ENCODE data around the gene TAF11L11. TPM values are rescaled to one million over a fixed set of nuclear protein-coding genes. Genes with fewer than 3 reads are reported as not detected.
"Not testable (repeated sequence)": the region's sequence is repeated elsewhere in the genome, so short reads cannot be mapped to it uniquely, and the experiment has no call there.

Gene TAF11L11
- total and polyA plus RNA-seq, 10 donors, result not detected

GRCh38 chr5:17614872-17615605 lies 11.1 kb downstream of the TAF11L11 start:
- Histone ChIP-seq H3K4me1 (no peaks in the 10 kb centered on the region), H3K9me3 (no peaks in the 10 kb centered on the region), H3K36me3 (no peaks in the 10 kb centered on the region), H3K4me3 (no peak overlapping the region), H3K27ac (no peak overlapping the region), H3K27me3 (replicated peaks in 1 of 7) (no peaks in the 10 kb centered on the region)
- TF ChIP-seq CTCF (IDR thresholded peaks at IDR 0.05 in 8 of 11, conservative IDR thresholded peaks at IDR 0.05 in 3 of 11), result no peak
- TF ChIP-seq POLR2AphosphoS5 (IDR thresholded peaks at IDR 0.05), result no peak
- no peak for TF ChIP-seq POLR2A (IDR thresholded peaks at IDR 0.05)
- intact Hi-C loops (cut with DNase I; ENCODE audit: low total_unique reads), result no loop called here
- 78 to 97% (median 92%) methylated on average over 4 to 17 of the region's 17 CpGs for WGBS, 5 donors
- DNase-seq, result no peak

GRCh38 chr5:17619354-17619753 lies 15.4 kb downstream of the TAF11L11 start:
- intact Hi-C loops (cut with DNase I; ENCODE audit: low total_unique reads), result no loop called here
- peaks cover 0 to 8% (median 0%) of the 10 kb centered on the region in 8 donors for H3K9me3 ChIP-seq
- H3K4me3 ChIP-seq, result no peak overlapping the region
- TF ChIP-seq POLR2AphosphoS5 (IDR thresholded peaks at IDR 0.05), result no peak
- no peak for TF ChIP-seq POLR2A (IDR thresholded peaks at IDR 0.05)
- TF ChIP-seq CTCF (IDR thresholded peaks at IDR 0.05 in 8 of 11, conservative IDR thresholded peaks at IDR 0.05 in 3 of 11), result no peak
- 87 to 93% (median 89%) methylated on average over 3 of the region's 3 CpGs for WGBS, 5 donors
- no peaks in the 10 kb centered on the region for H3K27me3 ChIP-seq (replicated peaks in 1 of 7)
- no peaks in the 10 kb centered on the region for H3K4me1 ChIP-seq
- no peak for DNase-seq
- no peaks in the 10 kb centered on the region for H3K36me3 ChIP-seq
- H3K27ac ChIP-seq, result no peak overlapping the region

DNA sequence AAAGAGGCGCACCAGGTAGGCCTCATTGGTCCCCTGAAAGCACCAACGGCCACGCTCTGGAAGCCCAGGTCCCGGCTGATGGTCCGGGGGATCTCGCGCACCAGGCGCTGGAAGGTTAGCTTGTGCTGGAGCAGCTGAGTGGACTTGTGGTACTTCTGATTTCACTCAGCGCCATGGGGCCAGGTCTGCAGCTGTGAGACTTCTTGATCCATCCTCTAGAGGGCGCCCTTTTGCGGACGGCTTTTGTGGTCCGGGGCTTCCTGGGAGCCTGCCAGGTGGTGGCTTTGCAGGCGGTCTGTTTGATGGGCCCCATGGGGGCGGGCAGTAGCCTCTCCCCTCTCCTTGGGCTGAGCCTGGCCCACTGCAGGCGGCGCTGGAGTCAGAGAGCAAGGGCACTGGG lies 16.6 kb downstream of the TAF11L11 start:
- H3K27ac ChIP-seq, result no peak overlapping the region
- H3K4me3 ChIP-seq, result no peak overlapping the region
- no peaks in the 10 kb centered on the region for H3K36me3 ChIP-seq
- no peaks in the 10 kb centered on the region for H3K27me3 ChIP-seq (replicated peaks in 1 of 7)
- peaks cover 0 to 8% (median 0%) of the 10 kb centered on the region in 8 donors for H3K9me3 ChIP-seq
- intact Hi-C loops (cut with DNase I; ENCODE audit: low total_unique reads), result no loop called here
- no peak for DNase-seq
- WGBS, 5 donors, result 77 to 94% (median 89%) methylated on average over 10 to 17 of the region's 17 CpGs
- H3K4me1 ChIP-seq, result no peaks in the 10 kb centered on the region
- TF ChIP-seq POLR2A (IDR thresholded peaks at IDR 0.05), result no peak

DNA sequence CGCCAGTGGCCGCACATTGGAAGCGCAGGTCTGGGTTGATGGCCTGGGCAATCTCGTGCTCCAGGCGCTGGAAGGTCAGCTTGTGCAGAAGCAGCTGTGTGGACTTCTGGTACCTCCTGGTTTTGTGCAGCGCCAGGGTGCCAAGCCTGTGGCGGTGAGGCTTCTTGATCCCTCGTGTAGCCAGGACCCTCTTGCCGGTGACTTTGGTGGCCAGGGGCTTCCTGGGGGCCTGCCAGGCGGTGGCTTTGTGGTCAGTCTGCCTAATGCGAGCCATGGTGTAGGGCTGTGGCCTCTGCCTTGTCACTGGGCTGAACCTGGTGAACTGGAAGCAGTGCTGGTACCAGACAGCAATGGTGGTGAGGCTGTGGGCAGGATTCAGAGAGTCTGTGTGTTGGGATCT lies 21.7 kb downstream of the TAF11L11 start:
- H3K36me3 ChIP-seq, result no peaks in the 10 kb centered on the region
- intact Hi-C loops (cut with DNase I; ENCODE audit: low total_unique reads), result no loop called here
- no peak overlapping the region for H3K27ac ChIP-seq
- H3K4me3 ChIP-seq, result no peak overlapping the region
- H3K4me1 ChIP-seq, result no peaks in the 10 kb centered on the region
- no peak for DNase-seq
- no peaks in the 10 kb centered on the region for H3K27me3 ChIP-seq (replicated peaks in 1 of 7)
- no peak for TF ChIP-seq POLR2AphosphoS5 (IDR thresholded peaks at IDR 0.05)
- TF ChIP-seq POLR2A (IDR thresholded peaks at IDR 0.05), result no peak
- no peak for TF ChIP-seq CTCF (IDR thresholded peaks at IDR 0.05 in 8 of 11, conservative IDR thresholded peaks at IDR 0.05 in 3 of 11)
- WGBS, 5 donors, result 84 to 95% (median 90%) methylated on average over 9 to 11 of the region's 11 CpGs; no CpG with 5 or more reads in 1 of the 5 donors
- peaks cover 0 to 2% (median 0%) of the 10 kb centered on the region in 8 donors for H3K9me3 ChIP-seq

DNA sequence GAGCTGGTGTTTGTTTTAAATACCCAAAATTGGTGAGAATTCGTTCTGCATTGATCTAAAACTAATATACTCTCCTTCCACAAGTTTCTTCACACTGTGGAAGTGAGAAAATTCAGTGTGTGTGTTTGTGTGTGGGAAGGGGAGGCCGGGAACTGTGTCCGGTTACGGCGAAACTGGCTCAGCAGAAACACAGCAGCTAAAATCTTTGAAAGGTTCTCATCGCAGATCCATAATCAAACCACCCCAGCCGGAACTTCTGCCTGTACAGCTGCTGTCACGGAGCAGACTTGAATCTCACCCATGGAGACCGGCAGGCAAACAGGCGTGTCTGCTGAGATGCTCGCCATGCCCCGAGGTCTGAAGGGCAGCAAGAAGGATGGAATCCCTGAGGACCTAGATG lies 27.8 kb downstream of the TAF11L11 start, which contains the start of gene TAF11L13:
TSS of gene TAF11L13 (plus strand) at position 301 of the 400 bp plus-strand sequence.
- H3K27ac ChIP-seq; H3K36me3 ChIP-seq; H3K4me1 ChIP-seq; H3K9me3 ChIP-seq; intact Hi-C loops (cut with DNase I; ENCODE audit: low total_unique reads); H3K27me3 ChIP-seq (replicated peaks in 1 of 7); DNase-seq; H3K4me3 ChIP-seq: not testable (repeated sequence)
- 74 to 97% (median 86%) methylated on average over 4 to 9 of the region's 12 CpGs for WGBS, 5 donors

Data from spleen (tissue), 11 donors.